Inferior parietal cortex (tissue), 1 donor: ENCODE results near the gene CHD5.

Source experiments
- DNase-seq: peaks from one replicate; pipeline ENCODE4 v3.0.0-alpha.2; 2016; ENCODE audit errors: extremely low spot score

Gene CHD5

GRCh38 chr1:6174621-6175410 is 5.3 kb downstream of the CHD5 start:
- DNase-seq, result no peak

GRCh38 chr1:6172549-6172948 is 7.6 kb downstream of the CHD5 start:
- DNase-seq, result no peak

- no peak for DNase-seq
Measured at GRCh38 chr1:6171548-6172124, 8.5 kb downstream of the CHD5 start.

- DNase-seq, result no peak
Measured at GRCh38 chr1:6170742-6171201, 9.3 kb downstream of the CHD5 start.

- DNase-seq, result no peak
Measured at GRCh38 chr1:6170116-6170741, 9.9 kb downstream of the CHD5 start.

GRCh38 chr1:6168947-6169586 is 11.1 kb downstream of the CHD5 start:
- DNase-seq, result no peak

- DNase-seq, result no peak
Measured at GRCh38 chr1:6167391-6168303, 12.5 kb downstream of the CHD5 start.

- no peak for DNase-seq
Measured at GRCh38 chr1:6166655-6167390, 13.3 kb downstream of the CHD5 start.

- no peak for DNase-seq
Measured at GRCh38 chr1:6166221-6166620, 13.9 kb downstream of the CHD5 start.

- no peak for DNase-seq
Measured at GRCh38 chr1:6165441-6165985, 14.6 kb downstream of the CHD5 start.

GRCh38 chr1:6165027-6165426 is 15.1 kb downstream of the CHD5 start:
- no peak for DNase-seq

GRCh38 chr1:6163973-6164617 is 16.0 kb downstream of the CHD5 start:
- DNase-seq, result no peak

- DNase-seq, result no peak
Measured at GRCh38 chr1:6163191-6163972, 16.7 kb downstream of the CHD5 start.

GRCh38 chr1:6162773-6163172 is 17.3 kb downstream of the CHD5 start:
- DNase-seq, result no peak

GRCh38 chr1:6162341-6162740 is 17.8 kb downstream of the CHD5 start:
- no peak for DNase-seq

GRCh38 chr1:6158181-6158580 is 21.9 kb downstream of the CHD5 start:
- DNase-seq, result no peak

GRCh38 chr1:6157528-6158174 is 22.5 kb downstream of the CHD5 start:
- DNase-seq, result no peak

GRCh38 chr1:6157132-6157527 is 23.0 kb downstream of the CHD5 start:
- no peak for DNase-seq
